Stimulated activated effector memory CD8-positive, alpha-beta T cell treated with anti-CD3 and anti-CD28 coated beads, Interleukin-12 subunit alpha, Interleukin-12 subunit beta, amount 100 ng/mL, for 72 hours (primary cell): ENCODE measurements around the gene TRPC6.
"Not testable (repeated sequence)": the region's sequence is repeated elsewhere in the genome, so short reads cannot be mapped to it uniquely, and the experiment has no call there.

Source experiments
- ATAC-seq: fragments of 150-1000 bp; cut with Tn5 transposase; 2 replicates; pipeline ENCODE4 v1.10.0; 2021
- DNase-seq, 2 donors: peaks; one replicate each; pipeline ENCODE4 v3.0.0; 2021 to 2022; ENCODE audit warnings: low spot score in 2 of 2
- H3K27ac Mint-ChIP-seq: one replicate; pipeline ENCODE4 v1.8.0; 2022; ENCODE audit warnings: mild to moderate bottlenecking, mixed read lengths
- H3K36me3 Mint-ChIP-seq: one replicate; pipeline ENCODE4 v1.8.0; 2022; ENCODE audit warnings: mild to moderate bottlenecking, mixed read lengths
- H3K4me1 Mint-ChIP-seq: one replicate; pipeline ENCODE4 v1.8.0; 2022; ENCODE audit warnings: mixed read lengths
- H3K4me3 Mint-ChIP-seq: one replicate; pipeline ENCODE4 v1.8.0; 2022; ENCODE audit warnings: mild to moderate bottlenecking, mixed read lengths
- H3K9me3 Mint-ChIP-seq: one replicate; pipeline ENCODE4 v1.8.0; 2022; ENCODE audit warnings: mixed read lengths

Gene TRPC6

GRCh38 chr11:101445761-101446160, 138.0 kb downstream of the TRPC6 start:
- no peaks in the 10 kb centered on the region for H3K4me1 Mint-ChIP-seq
- H3K36me3 Mint-ChIP-seq, result no peaks in the 10 kb centered on the region
- peaks cover 13% of the 10 kb centered on the region for H3K9me3 Mint-ChIP-seq
- ATAC-seq (no peak), DNase-seq (no peak)
- H3K27ac Mint-ChIP-seq, result no peak overlapping the region
- no peak overlapping the region for H3K4me3 Mint-ChIP-seq

GRCh38 chr11:101444851-101445250, 139.0 kb downstream of the TRPC6 start:
- Mint-ChIP-seq H3K36me3 (no peaks in the 10 kb centered on the region), H3K4me1 (no peaks in the 10 kb centered on the region), H3K27ac (no peak overlapping the region), H3K9me3 (peaks cover 15% of the 10 kb centered on the region), H3K4me3 (no peak overlapping the region)
- ATAC-seq (no peak), DNase-seq (no peak)

- no peak for ATAC-seq
- H3K27ac Mint-ChIP-seq, result no peak overlapping the region
- H3K9me3 Mint-ChIP-seq, result peaks cover 13% of the 10 kb centered on the region
- no peaks in the 10 kb centered on the region for H3K4me1 Mint-ChIP-seq
- DNase-seq, result no peak
- H3K4me3 Mint-ChIP-seq, result no peak overlapping the region
- H3K36me3 Mint-ChIP-seq, result no peaks in the 10 kb centered on the region
These were observed 139.6 kb downstream of the TRPC6 start for GRCh38 chr11:101444164-101444563.

GRCh38 chr11:101442936-101443521, 140.8 kb downstream of the TRPC6 start:
- Mint-ChIP-seq H3K4me3 (no peak overlapping the region), H3K36me3 (no peaks in the 10 kb centered on the region), H3K27ac (no peak overlapping the region), H3K9me3 (peaks cover 15% of the 10 kb centered on the region), H3K4me1 (no peaks in the 10 kb centered on the region)
- no peak for DNase-seq
- no peak for ATAC-seq

DNA sequence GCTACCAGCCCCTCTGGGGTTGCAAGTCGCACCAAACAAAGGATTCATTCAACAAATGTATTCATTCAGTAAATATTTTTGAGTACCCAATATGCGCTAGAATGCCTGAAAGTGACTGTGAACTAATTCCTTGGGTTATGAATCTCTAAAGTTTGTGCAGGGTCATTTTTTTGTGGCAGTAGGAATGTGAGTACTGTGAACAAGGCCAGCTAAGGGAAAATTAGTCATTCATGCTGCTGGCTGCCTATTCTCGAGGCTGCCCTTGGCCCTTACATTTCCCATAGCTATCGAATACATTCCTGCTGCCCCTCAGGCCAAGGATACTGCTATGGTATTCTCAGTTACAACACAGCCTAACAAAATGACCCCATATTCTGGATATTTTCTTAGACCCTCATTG, 141.6 kb downstream of the TRPC6 start:
- Mint-ChIP-seq H3K9me3 (peaks cover 15% of the 10 kb centered on the region), H3K36me3 (no peaks in the 10 kb centered on the region), H3K4me1 (no peaks in the 10 kb centered on the region), H3K4me3 (no peak overlapping the region), H3K27ac (no peak overlapping the region)
- DNase-seq (no peak), ATAC-seq (no peak)

DNA sequence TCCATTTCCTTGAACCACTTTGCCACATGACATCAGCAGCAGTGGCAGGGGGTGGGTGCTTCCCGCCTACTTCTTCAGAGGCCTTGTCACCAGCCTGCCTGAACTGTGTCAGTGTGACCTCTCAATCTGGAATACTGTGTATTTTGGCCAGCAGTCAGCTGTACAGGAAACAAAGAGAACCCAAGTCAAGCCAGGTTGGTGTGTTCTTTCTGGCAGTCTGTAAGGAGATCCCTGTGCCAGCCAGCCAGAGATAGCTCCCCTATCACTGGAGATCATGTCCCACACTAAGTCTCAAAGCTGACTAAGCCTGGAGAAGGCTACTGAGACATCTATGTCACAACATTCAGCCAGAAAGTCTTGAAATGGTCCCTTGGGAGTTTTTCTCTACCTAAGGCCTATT, 142.1 kb downstream of the TRPC6 start:
- Mint-ChIP-seq H3K27ac (no peak overlapping the region), H3K9me3 (peaks cover 14% of the 10 kb centered on the region), H3K4me3 (no peak overlapping the region), H3K36me3 (no peaks in the 10 kb centered on the region), H3K4me1 (no peaks in the 10 kb centered on the region)
- ATAC-seq (no peak), DNase-seq (no peak)

- no peak for ATAC-seq
- peaks cover 11% of the 10 kb centered on the region for H3K9me3 Mint-ChIP-seq
- H3K27ac Mint-ChIP-seq, result no peak overlapping the region
- H3K4me3 Mint-ChIP-seq, result no peak overlapping the region
- H3K4me1 Mint-ChIP-seq, result no peaks in the 10 kb centered on the region
- no peak for DNase-seq
- no peaks in the 10 kb centered on the region for H3K36me3 Mint-ChIP-seq
These were observed 144.3 kb downstream of the TRPC6 start for GRCh38 chr11:101439488-101439887.

DNA sequence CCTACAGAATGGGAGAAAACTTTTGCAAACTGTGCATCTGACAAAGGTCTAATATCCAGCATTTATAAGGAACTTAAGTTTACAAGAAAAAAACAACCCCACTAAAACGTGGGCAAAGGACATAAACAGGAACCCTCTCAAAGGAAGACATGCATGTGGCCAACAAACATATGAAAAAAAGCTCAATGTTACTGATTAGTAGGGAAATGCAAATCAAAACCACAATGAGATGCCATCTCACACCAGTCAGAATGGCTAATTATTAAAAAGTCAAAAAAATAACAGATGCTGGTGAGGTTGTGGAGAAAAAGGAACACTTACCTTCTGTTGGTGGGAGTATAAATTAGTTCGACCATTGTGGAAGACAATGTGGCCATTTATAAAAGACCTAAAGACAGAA, 145.1 kb downstream of the TRPC6 start:
- H3K9me3 Mint-ChIP-seq, result peaks cover 11% of the 10 kb centered on the region
- not testable (repeated sequence) for DNase-seq, H3K4me3 Mint-ChIP-seq, H3K4me1 Mint-ChIP-seq, H3K36me3 Mint-ChIP-seq, ATAC-seq, H3K27ac Mint-ChIP-seq

DNA sequence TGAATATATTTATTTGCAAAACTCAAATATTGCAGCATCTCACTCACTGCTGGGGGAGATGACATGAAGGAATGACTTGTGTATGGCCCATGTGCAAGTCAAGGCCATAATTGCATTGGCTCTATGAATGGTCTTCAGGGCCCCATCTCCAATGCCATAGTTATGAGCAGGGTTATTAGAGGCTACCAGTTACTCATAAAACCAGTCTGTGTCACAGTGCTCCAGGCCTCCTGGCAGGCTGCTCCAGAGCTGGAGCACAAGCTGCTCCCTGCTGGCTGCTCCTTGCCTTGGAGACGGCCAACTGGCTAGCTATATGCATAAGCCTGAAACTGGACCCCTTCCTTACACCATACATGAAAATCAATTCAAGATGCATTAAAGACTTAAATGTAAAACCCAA, 145.7 kb downstream of the TRPC6 start:
- H3K4me1 Mint-ChIP-seq, result no peaks in the 10 kb centered on the region
- H3K9me3 Mint-ChIP-seq, result peaks cover 11% of the 10 kb centered on the region
- H3K27ac Mint-ChIP-seq, result no peak overlapping the region
- no peaks in the 10 kb centered on the region for H3K36me3 Mint-ChIP-seq
- no peak for DNase-seq
- no peak for ATAC-seq
- H3K4me3 Mint-ChIP-seq, result no peak overlapping the region

DNA sequence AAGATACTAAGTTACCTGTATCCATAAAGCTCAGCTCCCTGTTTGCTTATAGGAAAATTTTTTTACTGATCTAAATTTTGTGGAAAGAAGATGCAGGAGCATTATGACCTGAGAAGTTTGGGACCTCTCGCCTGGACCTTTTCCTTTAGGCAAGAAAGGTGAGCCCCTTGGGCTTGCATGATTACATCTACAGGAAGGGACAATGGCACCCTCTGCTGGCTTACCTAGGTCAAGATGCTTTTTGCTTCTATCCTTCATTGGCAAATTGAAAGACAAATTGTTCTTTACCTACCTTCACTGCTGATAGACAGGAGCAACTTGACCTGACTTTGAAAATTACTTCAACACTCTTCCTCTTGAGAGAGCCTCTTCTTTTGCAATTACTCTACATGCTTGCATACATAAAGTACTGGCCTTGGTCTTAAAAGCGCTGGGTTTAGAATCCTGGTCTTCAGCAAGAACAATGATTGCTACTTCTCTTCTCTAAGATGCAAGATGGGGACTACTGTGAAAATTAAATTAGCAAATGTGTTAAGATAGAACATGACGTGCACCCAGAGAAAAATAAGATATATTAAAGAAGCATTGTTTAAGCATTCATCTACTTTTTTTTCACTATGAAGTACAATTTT, 147.2 kb downstream of the TRPC6 start:
- no peak for ATAC-seq

DNA sequence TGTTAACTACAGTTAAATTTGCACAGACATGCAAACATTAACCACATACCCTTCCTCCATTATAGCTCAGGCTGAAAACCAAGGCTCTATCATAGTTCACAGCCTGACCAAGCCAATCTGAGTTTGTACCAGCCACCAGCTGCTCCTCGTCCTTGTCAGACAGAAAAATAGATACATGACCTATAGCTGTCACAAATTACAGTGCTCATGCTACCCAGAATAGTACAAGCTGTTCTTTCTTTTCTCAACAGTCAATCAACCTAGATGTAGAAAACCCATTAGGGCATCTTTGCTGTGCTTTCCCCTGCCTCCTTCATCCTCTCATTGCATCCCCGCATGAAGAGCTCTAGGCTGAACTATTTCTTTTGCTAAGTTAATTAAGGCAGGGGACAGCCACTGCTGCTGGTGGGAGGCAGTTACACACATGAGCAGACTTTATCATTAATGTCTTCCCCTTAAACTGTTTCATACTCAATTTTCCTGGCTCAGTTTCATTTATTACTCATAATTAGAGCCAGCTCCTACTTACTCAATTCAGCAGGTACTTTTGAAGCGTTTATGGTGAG, 148.3 kb downstream of the TRPC6 start:
- H3K36me3 Mint-ChIP-seq, result no peaks in the 10 kb centered on the region
- no peak for ATAC-seq
- H3K4me1 Mint-ChIP-seq, result no peaks in the 10 kb centered on the region
- no peak overlapping the region for H3K4me3 Mint-ChIP-seq
- peaks cover 22% of the 10 kb centered on the region for H3K9me3 Mint-ChIP-seq
- H3K27ac Mint-ChIP-seq, result no peak overlapping the region
- DNase-seq, result no peak

More for the DNA sequence above, 147.2 kb downstream of the TRPC6 start:
- peaks cover 20% of the 10 kb centered on the region for H3K9me3 Mint-ChIP-seq
- H3K4me1 Mint-ChIP-seq, result no peaks in the 10 kb centered on the region
- no peaks in the 10 kb centered on the region for H3K36me3 Mint-ChIP-seq
- DNase-seq, result no peak
- no peak overlapping the region for H3K27ac Mint-ChIP-seq
- no peak overlapping the region for H3K4me3 Mint-ChIP-seq

DNA sequence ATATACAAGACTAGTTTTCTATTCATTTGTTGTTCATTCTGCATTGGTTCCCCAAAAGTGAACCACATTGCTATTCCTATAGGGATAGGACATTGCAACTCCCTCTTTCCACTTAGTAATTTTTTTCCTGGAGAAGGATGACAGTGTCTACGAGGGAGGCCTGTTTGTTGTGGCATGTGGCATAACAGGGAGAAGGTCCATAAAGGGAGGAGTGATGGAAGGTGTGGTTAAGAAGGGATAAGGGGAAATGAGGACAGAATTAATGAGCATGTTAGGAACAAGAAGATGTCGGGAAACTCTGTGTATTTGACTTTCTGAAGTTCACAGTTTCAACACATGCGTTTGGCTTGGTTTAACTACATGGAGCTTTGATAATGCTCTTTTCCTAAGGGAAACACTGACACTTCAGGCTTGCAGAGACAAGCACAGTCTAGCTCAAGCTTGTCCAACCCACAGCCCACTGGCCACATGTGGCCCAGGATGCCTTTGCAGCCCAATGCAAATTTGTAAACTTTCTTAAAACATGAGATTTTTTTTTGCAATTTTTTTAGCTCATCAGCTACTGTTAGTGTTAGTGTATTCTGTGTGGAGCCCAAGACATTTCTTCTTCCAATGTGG, 149.7 kb downstream of the TRPC6 start:
- Mint-ChIP-seq H3K4me3 (no peak overlapping the region), H3K9me3 (peaks cover 19% of the 10 kb centered on the region), H3K36me3 (no peaks in the 10 kb centered on the region), H3K27ac (no peak overlapping the region), H3K4me1 (no peaks in the 10 kb centered on the region)
- ATAC-seq (no peak), DNase-seq (no peak)

- no peaks in the 10 kb centered on the region for H3K4me1 Mint-ChIP-seq
These were observed 150.7 kb downstream of the TRPC6 start for GRCh38 chr11:101433151-101433550.

GRCh38 chr11:101429703-101430540, 153.9 kb downstream of the TRPC6 start:
- no peak for DNase-seq
- no peaks in the 10 kb centered on the region for H3K36me3 Mint-ChIP-seq
- H3K4me3 Mint-ChIP-seq, result no peak overlapping the region
- no peak overlapping the region for H3K27ac Mint-ChIP-seq
- H3K4me1 Mint-ChIP-seq, result no peaks in the 10 kb centered on the region
- H3K9me3 Mint-ChIP-seq, result peaks cover 31% of the 10 kb centered on the region
- ATAC-seq, result no peak

More at GRCh38 chr11:101433151-101433550, 150.7 kb downstream of the TRPC6 start:
- Mint-ChIP-seq H3K36me3 (no peaks in the 10 kb centered on the region), H3K9me3 (peaks cover 21% of the 10 kb centered on the region), H3K27ac (no peak overlapping the region), H3K4me3 (no peak overlapping the region)
- ATAC-seq (no peak), DNase-seq (no peak)

- Mint-ChIP-seq H3K27ac (no peak overlapping the region), H3K4me1 (no peaks in the 10 kb centered on the region), H3K9me3 (peaks cover 31% of the 10 kb centered on the region), H3K36me3 (no peaks in the 10 kb centered on the region), H3K4me3 (no peak overlapping the region)
- no peak for DNase-seq
- no peak for ATAC-seq
These were observed 154.9 kb downstream of the TRPC6 start for GRCh38 chr11:101428918-101429317.
